Mesendoderm (in vitro differentiated cells): ENCODE results near the gene VWCE.

Experiments used
- DNase-seq: peaks from one replicate; pipeline ENCODE4 v3.0.0; 2013
- H2AK5ac ChIP-seq: 2 replicates; pipeline ENCODE4 v1.6.1; 2013; ENCODE audit warnings: low read length, inconsistent platforms
- H2BK120ac ChIP-seq: 2 replicates; pipeline ENCODE4 v1.6.1; 2013; ENCODE audit warnings: low read depth, mild to moderate bottlenecking, low read length, moderate library complexity, mixed read lengths
- H2BK15ac ChIP-seq: replicated peaks from 2 replicates; pipeline ENCODE4 v1.6.1; 2013; ENCODE audit warnings: low read depth, mild to moderate bottlenecking, moderate library complexity
- H2BK5ac ChIP-seq: 2 replicates; pipeline ENCODE4 v1.6.1; 2013; ENCODE audit warnings: low read length, inconsistent platforms
- H3K18ac ChIP-seq: 2 replicates; pipeline ENCODE4 v1.6.1; 2013; ENCODE audit warnings: mild to moderate bottlenecking, low read length, mixed read lengths
- H3K23ac ChIP-seq: one replicate; pipeline ENCODE4 v1.6.1; 2013; ENCODE audit warnings: low read length
- H3K27ac ChIP-seq: 2 replicates; pipeline ENCODE4 v1.5.1; 2013; ENCODE audit warnings: low read depth, mild to moderate bottlenecking, inconsistent platforms, low read length, moderate library complexity
- H3K27me3 ChIP-seq: 2 replicates; pipeline ENCODE4 v1.6.1; 2013; ENCODE audit warnings: low read length, control low read depth, mild to moderate bottlenecking, inconsistent platforms; ENCODE audit not compliant: insufficient read depth, poor library complexity
- H3K36me3 ChIP-seq: 2 replicates; pipeline ENCODE4 v1.6.1; 2013; ENCODE audit warnings: low read length, inconsistent platforms; ENCODE audit not compliant: control insufficient read depth, insufficient read depth
- H3K4ac ChIP-seq: one replicate; pipeline ENCODE4 v1.6.1; 2013; ENCODE audit warnings: low read depth, mild to moderate bottlenecking, low read length, moderate library complexity
- H3K4me1 ChIP-seq: 2 replicates; pipeline ENCODE4 v1.6.1; 2013; ENCODE audit warnings: low read depth, low read length, inconsistent platforms; ENCODE audit not compliant: control insufficient read depth
- H3K4me2 ChIP-seq: 2 replicates; pipeline ENCODE4 v1.6.1; 2013; ENCODE audit warnings: low read length
- H3K4me3 ChIP-seq: 2 replicates; pipeline ENCODE4 v1.5.1; 2013; ENCODE audit warnings: mild to moderate bottlenecking, low read length
- H3K56ac ChIP-seq: one replicate; pipeline ENCODE4 v1.6.1; 2013; ENCODE audit warnings: low read length
- H3K79me1 ChIP-seq: 2 replicates; pipeline ENCODE4 v1.6.1; 2013; ENCODE audit warnings: low read length, inconsistent platforms
- H3K79me2 ChIP-seq: 2 replicates; pipeline ENCODE4 v1.6.1; 2013; ENCODE audit warnings: mild to moderate bottlenecking, low read length; ENCODE audit not compliant: control insufficient read depth, insufficient read depth
- H3K9ac ChIP-seq: 2 replicates; pipeline ENCODE4 v1.6.1; 2013; ENCODE audit warnings: low read length, inconsistent platforms
- H4K5ac ChIP-seq: one replicate; pipeline ENCODE4 v1.6.1; 2013; ENCODE audit warnings: low read length
- H4K8ac ChIP-seq: one replicate; pipeline ENCODE4 v1.6.1; 2013; ENCODE audit warnings: low read depth, mild to moderate bottlenecking, control low read depth, low read length, moderate library complexity
- WGBS: extraction: QIAGEN DNeasy Blood & Tissue Kit; methylation state at CpG from one replicate; pipeline ENCODE4 v1.1.7; 2013; ENCODE audit warnings: low lambda C conversion rate, missing lambda C conversion rate; ENCODE audit not compliant: insufficient coverage; ENCODE audit errors: extremely low coverage; 5-methylcytosine and 5-hydroxymethylcytosine counted together

The VWCE gene

DNA sequence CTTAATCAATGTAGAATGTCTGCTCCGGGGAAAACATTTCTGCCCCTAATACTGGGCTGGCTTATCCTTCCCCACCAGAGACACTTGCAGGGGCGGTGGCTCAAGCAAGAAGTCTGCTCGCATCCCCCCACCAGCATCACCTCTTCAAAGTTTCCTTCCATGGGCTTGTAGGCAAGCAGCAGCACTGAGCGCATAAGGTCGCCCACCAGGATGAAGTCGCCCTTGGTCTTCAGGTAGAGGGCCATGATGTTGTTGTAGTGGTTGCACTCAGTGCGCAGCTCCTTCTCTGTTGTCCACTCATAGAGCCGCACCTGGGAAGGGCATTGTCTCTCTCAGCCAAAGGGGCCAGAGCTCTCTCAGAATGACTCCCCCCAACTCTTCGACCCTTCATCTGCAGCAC is 8.6 kb upstream of the VWCE start:
- Histone ChIP-seq H2BK15ac (no peak overlapping the region), H3K23ac (no peak overlapping the region), H3K9ac (no peak overlapping the region), H4K8ac (no peak overlapping the region), H3K79me2 (no peaks in the 10 kb centered on the region), H3K27me3 (no peaks in the 10 kb centered on the region), H3K4me1 (no peaks in the 10 kb centered on the region), H3K27ac (no peak overlapping the region), H3K18ac (no peak overlapping the region), H3K56ac (no peak overlapping the region), H2BK5ac (no peak overlapping the region), H2AK5ac (no peak overlapping the region), H3K36me3 (peaks cover 41% of the 10 kb centered on the region), H4K5ac (no peak overlapping the region), H3K4me2 (no peak overlapping the region), H2BK120ac (no peak overlapping the region), H3K4ac (no peak overlapping the region), H3K4me3 (no peak overlapping the region), H3K79me1 (peaks cover 1% of the 10 kb centered on the region)
- no CpG with 5 or more reads among the region's 9 CpGs for WGBS
- DNase-seq, result no peak

DNA sequence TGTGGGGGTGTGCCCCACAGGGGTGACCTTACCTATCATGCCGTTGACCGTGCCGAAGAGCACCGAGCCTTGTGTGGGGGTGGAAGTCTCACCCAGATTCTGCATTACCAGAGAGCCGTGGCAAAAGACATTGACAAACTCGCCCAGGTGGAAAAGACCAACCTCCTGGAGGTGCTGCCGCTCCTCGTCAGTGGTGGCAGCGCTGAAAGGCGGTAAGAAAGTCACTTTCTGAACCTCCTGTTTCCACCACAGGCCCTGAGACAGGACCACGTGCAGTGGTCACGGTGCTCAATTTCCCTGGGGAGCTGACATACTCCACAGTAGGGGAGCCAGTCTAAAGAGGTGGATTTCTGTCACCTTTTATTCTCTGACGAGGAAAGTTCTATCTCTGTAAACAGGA is 7.4 kb upstream of the VWCE start:
- no peak overlapping the region for H2AK5ac ChIP-seq
- no peak overlapping the region for H3K18ac ChIP-seq
- H3K79me1 ChIP-seq, result peaks cover 1% of the 10 kb centered on the region
- no peak overlapping the region for H3K23ac ChIP-seq
- no peak overlapping the region for H3K9ac ChIP-seq
- H3K79me2 ChIP-seq, result no peaks in the 10 kb centered on the region
- H2BK15ac ChIP-seq, result no peak overlapping the region
- H3K4me1 ChIP-seq, result no peaks in the 10 kb centered on the region
- no peak overlapping the region for H2BK5ac ChIP-seq
- H2BK120ac ChIP-seq, result no peak overlapping the region
- no peak overlapping the region for H3K56ac ChIP-seq
- H3K27me3 ChIP-seq, result no peaks in the 10 kb centered on the region
- H3K36me3 ChIP-seq, result peaks cover 37% of the 10 kb centered on the region
- WGBS, result no CpG with 5 or more reads among the region's 13 CpGs
- no peak overlapping the region for H3K4ac ChIP-seq
- no peak for DNase-seq
- no peak overlapping the region for H4K8ac ChIP-seq
- H3K27ac ChIP-seq, result no peak overlapping the region
- no peak overlapping the region for H3K4me3 ChIP-seq
- no peak overlapping the region for H4K5ac ChIP-seq
- H3K4me2 ChIP-seq, result no peak overlapping the region

DNA sequence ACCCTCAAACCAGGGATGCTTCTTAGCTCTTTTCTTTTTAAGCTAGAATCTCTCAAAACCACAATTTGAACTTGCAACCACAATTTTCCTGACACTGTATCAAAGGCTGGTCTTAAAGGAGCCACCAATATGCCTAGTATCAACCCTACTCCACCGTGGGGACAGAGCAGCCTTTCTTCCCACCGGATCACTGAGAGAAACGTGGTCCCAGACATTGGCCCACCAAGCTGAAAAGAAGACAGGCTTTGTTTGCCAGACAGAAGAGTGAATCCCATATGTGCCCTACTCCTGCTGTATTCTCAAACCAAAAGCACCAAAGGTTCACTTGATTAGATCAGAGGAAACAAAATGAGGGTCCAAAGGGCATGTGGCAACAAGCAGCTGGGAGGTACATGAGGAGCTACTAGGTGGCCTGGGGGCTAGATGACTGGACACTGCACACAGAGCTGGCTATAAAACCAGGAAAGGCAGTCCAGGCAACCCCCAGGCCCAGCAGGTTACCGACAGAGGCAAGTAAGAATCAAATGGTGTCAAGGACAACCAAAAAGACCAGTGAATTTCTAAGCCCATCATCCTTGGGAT is 3.6 kb upstream of the VWCE start:
- no peak for DNase-seq
- no peak overlapping the region for H3K4me3 ChIP-seq
- H3K9ac ChIP-seq, result no peak overlapping the region
- no peak overlapping the region for H3K4ac ChIP-seq
- H3K36me3 ChIP-seq, result peaks cover 27% of the 10 kb centered on the region
- no peak overlapping the region for H3K23ac ChIP-seq
- no peak overlapping the region for H4K5ac ChIP-seq
- no peaks in the 10 kb centered on the region for H3K27me3 ChIP-seq
- WGBS, result no CpG with 5 or more reads among the region's 4 CpGs
- no peaks in the 10 kb centered on the region for H3K79me2 ChIP-seq
- no peak overlapping the region for H3K56ac ChIP-seq
- H2AK5ac ChIP-seq, result no peak overlapping the region
- no peak overlapping the region for H3K4me2 ChIP-seq
- no peak overlapping the region for H2BK5ac ChIP-seq
- no peaks in the 10 kb centered on the region for H3K79me1 ChIP-seq
- no peak overlapping the region for H3K18ac ChIP-seq
- H2BK15ac ChIP-seq, result no peak overlapping the region
- no peak overlapping the region for H4K8ac ChIP-seq
- H3K27ac ChIP-seq, result no peak overlapping the region
- no peak overlapping the region for H2BK120ac ChIP-seq
- H3K4me1 ChIP-seq, result no peaks in the 10 kb centered on the region

DNA sequence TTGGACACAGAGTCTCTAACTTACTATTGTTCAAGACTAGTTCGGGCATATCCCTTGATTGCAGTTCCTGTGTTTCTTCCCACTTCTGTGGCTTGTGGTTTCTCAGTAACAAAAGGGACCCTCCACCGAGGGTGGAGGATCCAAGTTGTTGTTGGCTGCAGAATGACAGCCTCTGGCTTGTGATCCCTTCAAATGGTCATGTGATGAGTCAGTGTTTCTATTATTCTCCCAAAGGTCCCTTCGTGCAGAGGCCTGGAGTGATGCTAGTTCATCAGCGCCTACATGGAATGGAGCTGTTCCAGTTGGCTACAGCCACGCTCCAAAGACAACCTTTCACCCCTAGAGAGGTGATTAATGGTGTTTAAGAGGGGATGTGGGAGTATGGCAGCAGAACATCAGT is 2.6 kb upstream of the VWCE start:
- no peak overlapping the region for H2BK15ac ChIP-seq
- no peak overlapping the region for H3K4me3 ChIP-seq
- no CpG with 5 or more reads among the region's 5 CpGs for WGBS
- H3K56ac ChIP-seq, result no peak overlapping the region
- H3K23ac ChIP-seq, result no peak overlapping the region
- H3K4me2 ChIP-seq, result no peak overlapping the region
- peaks cover 3% of the 10 kb centered on the region for H3K4me1 ChIP-seq
- H3K27ac ChIP-seq, result peak overlapping the region; percentile 23
- no peak for DNase-seq
- no peaks in the 10 kb centered on the region for H3K27me3 ChIP-seq
- H3K9ac ChIP-seq, result no peak overlapping the region
- H3K36me3 ChIP-seq, result peaks cover 22% of the 10 kb centered on the region
- no peaks in the 10 kb centered on the region for H3K79me2 ChIP-seq
- H2BK5ac ChIP-seq, result no peak overlapping the region
- H3K79me1 ChIP-seq, result no peaks in the 10 kb centered on the region
- no peak overlapping the region for H2AK5ac ChIP-seq
- H3K4ac ChIP-seq, result no peak overlapping the region
- H2BK120ac ChIP-seq, result no peak overlapping the region
- no peak overlapping the region for H3K18ac ChIP-seq
- H4K8ac ChIP-seq, result no peak overlapping the region
- H4K5ac ChIP-seq, result no peak overlapping the region

DNA sequence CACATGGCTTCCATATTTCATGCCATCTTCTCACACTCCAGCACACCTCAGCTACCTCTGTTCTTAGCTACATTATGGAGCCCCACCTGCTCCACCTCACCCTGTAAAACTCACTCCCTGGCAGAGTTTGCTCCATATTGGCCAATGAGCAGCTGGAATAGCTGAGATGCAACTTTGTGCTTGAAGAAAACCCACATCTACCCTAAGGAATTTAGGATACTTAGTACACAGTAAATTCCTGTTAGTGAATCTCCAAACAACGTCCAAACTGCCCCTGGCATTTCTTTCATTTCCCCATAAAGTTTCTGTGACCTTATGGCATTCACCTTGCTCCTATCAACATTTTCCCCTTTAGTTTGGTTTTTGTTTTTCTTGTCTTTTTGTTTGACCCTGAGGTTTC is 2.2 kb upstream of the VWCE start:
- Histone ChIP-seq H3K27ac (no peak overlapping the region), H3K56ac (no peak overlapping the region), H3K27me3 (no peaks in the 10 kb centered on the region), H3K36me3 (peaks cover 17% of the 10 kb centered on the region), H3K4me3 (no peak overlapping the region), H3K18ac (no peak overlapping the region), H2BK15ac (no peak overlapping the region), H2BK5ac (no peak overlapping the region), H3K79me2 (no peaks in the 10 kb centered on the region), H4K5ac (no peak overlapping the region), H4K8ac (no peak overlapping the region), H2BK120ac (no peak overlapping the region), H3K4me2 (no peak overlapping the region), H3K79me1 (no peaks in the 10 kb centered on the region), H3K4ac (no peak overlapping the region), H3K4me1 (peaks cover 3% of the 10 kb centered on the region), H2AK5ac (no peak overlapping the region), H3K9ac (no peak overlapping the region), H3K23ac (no peak overlapping the region)
- WGBS, result no CpG with 5 or more reads among the region's 1 CpG
- no peak for DNase-seq

DNA sequence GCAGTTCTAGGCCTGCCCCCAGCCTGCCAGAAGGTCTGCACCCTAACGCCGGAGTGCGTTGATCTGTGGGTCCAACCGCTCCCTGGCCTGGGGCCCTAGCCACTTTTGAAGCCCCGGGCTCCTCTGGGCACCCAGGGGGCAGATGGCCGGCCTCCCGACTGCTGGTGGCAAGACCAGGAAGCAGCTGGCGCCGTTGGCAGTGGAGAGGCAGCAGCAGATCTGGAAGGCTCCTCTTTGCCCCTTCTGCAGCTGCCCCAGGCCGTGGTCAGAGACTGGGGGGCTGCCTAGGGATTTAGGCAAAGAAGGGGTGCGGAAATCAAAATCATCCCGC is 445 bp upstream of the VWCE start:
- Histone ChIP-seq H3K18ac (peak overlapping the region; percentile 87), H2BK15ac (no peak overlapping the region), H3K27ac (no peak overlapping the region), H3K4me1 (peaks cover 3% of the 10 kb centered on the region), H3K4me2 (peak overlapping the region; percentile 93), H3K4ac (no peak overlapping the region), H2BK120ac (no peak overlapping the region), H3K4me3 (no peak overlapping the region), H3K79me2 (no peaks in the 10 kb centered on the region), H4K5ac (no peak overlapping the region), H3K36me3 (peaks cover 9% of the 10 kb centered on the region), H3K23ac (peak overlapping the region; percentile 57), H2AK5ac (no peak overlapping the region), H3K56ac (peak overlapping the region; percentile 95), H4K8ac (no peak overlapping the region), H3K9ac (peak overlapping the region; percentile 87), H3K27me3 (no peaks in the 10 kb centered on the region), H2BK5ac (no peak overlapping the region), H3K79me1 (no peaks in the 10 kb centered on the region)
- no CpG with 5 or more reads among the region's 12 CpGs for WGBS
- DNase-seq, result no peak
